Measurements from ENCODE around the gene AQR.
"Not testable (repeated sequence)": the region's sequence is repeated elsewhere in the genome, so short reads cannot be mapped to it uniquely, and the experiment has no call there.

DNA sequence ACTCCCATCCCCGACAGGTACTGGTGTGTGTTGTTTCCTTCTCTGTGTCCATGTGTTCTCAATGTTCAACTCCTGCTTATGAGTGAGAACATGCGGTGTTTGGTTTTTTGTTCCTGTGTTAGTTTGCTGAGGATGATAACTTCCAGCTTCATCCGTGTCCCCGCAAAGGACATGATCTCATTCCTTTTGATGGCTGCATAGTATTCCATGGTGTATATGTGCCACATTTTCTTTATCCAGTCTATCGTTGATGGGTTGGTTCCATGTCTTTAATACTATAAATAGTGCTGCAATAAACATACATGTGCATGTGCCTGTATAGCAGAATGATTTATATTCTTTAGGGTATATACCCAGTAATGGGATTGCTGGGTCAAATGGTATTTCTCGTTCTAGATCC lies 41.2 kb downstream of the AQR start:
- TF ChIP-seq POLR2A, POLR2AphosphoS5 (IDR thresholded peaks at IDR 0.05; ENCODE audit: low read depth, low read length): not testable (repeated sequence)
